NCI-H1092 (cell line): ENCODE measurements around the gene GRM1.
"Not testable (repeated sequence)": the region's sequence is repeated elsewhere in the genome, so short reads cannot be mapped to it uniquely, and the experiment has no call there.

Source experiments
- DNase-seq: peaks from one replicate; lab custom pipeline; 2025; lab: John Stamatoyannopoulos, UW

The GRM1 gene

DNA sequence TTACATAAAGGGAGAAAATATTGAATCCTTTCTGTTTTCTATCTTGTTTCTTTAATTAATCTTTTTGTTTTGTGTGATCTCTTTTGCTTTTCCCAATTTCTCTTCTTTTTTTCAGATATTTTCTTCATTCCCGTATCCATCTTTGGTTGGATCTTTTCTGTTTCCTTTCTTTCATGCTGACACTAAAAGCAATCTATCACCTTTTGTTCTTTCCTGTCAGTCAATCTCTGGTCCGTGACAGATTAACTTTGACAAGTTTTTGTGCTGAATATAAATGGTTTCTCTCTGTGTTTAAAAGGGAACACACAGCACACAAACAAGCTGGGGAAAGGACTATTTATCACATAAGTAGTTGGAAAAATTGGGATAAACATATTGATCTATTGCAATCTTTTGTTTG, 162.8 kb downstream of the GRM1 start:
- no peak for DNase-seq

DNA sequence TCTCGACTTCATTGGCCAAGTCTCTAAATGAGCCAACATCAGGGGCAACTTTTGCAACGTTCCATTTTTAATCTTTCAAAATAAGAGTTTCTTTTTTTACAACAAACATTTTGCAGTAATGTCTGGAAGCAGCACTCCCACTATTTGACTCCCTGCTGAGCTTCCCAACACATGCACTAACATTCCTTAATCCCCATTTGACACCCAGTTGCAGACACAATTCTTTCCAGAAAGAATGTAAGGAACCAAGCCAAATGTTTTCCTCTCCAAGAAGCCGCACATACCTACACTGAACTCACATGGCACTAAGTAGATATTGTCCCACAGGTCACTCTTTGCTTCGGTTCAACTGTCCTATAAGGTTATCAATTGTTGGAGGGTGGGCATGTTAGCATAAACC, 165.6 kb downstream of the GRM1 start:
- no peak for DNase-seq

GRCh38 chr6:146200176-146200575, 171.3 kb downstream of the GRM1 start:
- no peak for DNase-seq

GRCh38 chr6:146202570-146202969, 173.7 kb downstream of the GRM1 start:
- no peak for DNase-seq

DNA sequence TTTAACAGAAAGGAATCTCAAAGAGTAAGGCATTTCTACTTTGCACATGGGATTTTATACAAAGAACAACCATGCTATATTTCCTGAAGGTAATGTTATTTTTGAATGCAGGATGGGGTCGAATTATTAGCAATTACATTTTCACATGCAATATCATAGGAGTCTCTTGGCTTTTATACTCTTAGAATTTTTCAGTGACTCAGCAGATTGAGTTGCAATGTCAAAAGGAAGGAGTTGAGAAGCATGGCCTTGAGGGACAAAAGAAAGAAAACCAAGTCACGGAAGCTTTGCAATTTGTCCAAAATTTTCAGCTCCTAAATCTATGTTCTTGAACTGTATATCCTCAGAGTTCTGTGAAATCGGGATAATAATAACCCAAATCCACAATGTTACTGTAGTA, 181.1 kb downstream of the GRM1 start:
- DNase-seq: no peak

GRCh38 chr6:146210406-146211083, 181.7 kb downstream of the GRM1 start:
- DNase-seq: no peak

DNA sequence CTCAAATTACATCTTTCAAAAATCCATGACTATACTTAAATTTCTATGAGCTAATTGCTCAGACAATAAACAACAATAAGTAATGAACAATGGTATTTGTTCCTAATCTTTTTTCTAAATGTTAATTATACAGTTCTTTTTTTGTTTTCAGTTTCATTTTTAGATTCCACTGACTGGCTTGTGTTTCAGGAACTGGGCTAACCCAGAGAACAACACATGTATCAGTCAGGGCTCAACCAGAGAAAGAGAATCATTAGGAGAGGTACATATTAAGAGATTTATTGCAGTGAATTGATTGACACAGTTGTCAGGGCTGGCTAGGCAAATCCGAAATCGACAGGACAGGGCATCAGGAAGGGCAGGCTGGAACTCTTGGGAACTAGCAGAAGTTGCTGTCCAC, 182.8 kb downstream of the GRM1 start:
- DNase-seq: no peak

GRCh38 chr6:146212781-146213180, 183.9 kb downstream of the GRM1 start:
- DNase-seq: no peak

- DNase-seq: no peak
Measured at GRCh38 chr6:146219101-146219500, 190.2 kb downstream of the GRM1 start.

DNA sequence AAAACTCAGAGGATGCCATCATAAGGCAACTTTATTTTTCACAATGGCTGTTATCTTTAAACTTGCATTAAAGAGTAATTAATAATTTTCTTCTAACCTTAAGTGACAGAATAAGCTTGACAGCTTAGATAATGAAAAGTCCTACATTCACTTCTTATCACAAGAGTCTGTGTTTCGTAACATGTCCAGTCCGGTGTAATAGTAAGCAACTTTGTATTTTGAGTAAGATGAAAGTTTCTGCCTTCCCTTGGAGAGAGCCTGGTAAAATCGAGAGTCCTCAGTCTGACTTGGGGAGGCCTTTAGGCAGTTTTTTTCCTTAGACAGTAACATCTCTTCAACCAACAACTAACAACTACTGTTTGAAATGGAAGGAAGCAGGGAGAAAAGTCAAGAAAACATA, 195.6 kb downstream of the GRM1 start:
- no peak for DNase-seq

- DNase-seq: no peak
Measured at GRCh38 chr6:146224988-146225387, 196.1 kb downstream of the GRM1 start.

DNA sequence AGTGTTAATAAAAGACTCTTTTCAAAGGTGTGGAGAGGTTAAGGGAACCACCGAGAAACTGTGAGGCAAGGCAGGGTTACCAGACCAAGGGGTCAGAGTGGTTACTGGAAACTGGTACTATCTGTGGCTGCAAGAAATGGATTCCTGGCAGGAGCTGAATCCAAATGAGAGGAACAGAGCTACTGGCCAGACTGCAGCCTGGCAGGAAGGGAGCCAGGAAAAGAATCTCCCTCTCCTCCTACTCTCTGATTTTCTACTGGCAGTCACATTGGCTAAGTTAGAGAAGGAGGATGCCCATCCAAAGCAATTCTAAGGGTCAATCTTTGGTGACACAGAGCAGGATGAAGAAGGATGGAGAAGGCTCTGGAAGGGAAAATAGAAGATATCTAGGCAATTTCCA, 211.5 kb downstream of the GRM1 start:
- DNase-seq: no peak

- DNase-seq: no peak
Measured at GRCh38 chr6:146240807-146241206, 211.9 kb downstream of the GRM1 start.

- not testable (repeated sequence) for DNase-seq
Measured at GRCh38 chr6:146243646-146244045, 214.8 kb downstream of the GRM1 start.

DNA sequence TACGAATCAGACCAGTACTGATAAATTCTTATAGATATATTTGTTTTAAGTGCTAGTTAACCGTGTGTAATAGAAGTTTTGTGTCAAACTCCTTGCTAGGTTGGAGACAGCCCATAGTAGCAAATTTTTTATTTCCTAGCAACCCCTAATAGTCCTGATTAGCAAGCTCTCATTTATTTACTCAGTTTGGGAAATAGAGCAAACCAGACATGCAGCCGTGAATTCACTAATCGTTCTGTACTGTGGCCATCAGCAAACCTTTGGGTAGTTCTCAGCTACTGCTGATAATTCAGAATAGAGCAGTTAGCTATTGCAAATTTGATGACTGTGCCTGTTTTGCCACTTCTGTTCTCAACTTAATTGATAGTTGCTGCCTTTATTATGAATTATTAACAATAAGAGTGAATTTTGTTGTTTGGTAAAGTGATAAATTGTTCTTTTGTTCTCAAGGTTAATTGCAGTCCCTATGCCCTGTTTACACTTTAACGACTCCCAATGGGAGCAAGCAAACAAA, 215.8 kb downstream of the GRM1 start:
- DNase-seq: no peak

DNA sequence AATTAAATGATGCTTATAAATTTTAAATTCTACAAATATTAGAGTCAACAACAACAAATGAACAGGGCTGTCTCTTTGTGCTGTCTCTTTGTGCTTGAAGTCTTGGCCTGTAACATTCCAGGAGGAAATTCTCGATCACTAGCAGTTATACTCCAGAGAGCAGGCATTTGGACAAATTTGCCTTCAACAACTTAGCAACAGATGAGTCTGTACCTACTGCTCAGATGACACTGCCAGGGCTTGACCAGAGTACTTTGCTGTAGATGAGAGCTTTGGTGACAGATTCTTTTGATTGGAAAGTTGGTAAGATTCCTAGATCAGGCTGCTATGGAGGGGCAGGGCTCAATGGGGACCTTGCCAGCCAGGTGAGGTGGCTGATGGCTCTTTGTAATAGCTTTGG, 217.2 kb downstream of the GRM1 start:
- no peak for DNase-seq

- no peak for DNase-seq
Measured at GRCh38 chr6:146253691-146254090, 224.8 kb downstream of the GRM1 start.

GRCh38 chr6:146258206-146258605, 229.3 kb downstream of the GRM1 start:
- no peak for DNase-seq

GRCh38 chr6:146260886-146261285, 232.0 kb downstream of the GRM1 start:
- no peak for DNase-seq

DNA sequence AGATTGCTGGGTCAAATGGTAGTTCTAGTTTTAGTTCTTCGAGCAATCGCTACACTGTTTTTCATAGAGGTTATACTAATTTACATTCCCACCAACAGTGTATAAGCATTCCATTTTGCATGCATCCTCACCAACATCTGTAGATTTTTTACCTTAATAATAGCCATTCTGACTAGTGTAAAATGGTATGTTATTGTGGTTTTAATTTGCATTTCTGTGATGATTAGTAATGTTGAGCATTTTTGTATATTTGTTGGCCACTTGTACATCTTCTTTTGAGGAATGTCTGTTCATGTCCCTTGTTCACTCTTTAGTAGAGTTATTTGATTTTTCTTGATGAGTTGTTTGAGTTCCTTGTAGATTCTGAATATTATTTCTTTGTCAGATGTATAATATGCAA, 236.2 kb downstream of the GRM1 start:
- DNase-seq: no peak

DNA sequence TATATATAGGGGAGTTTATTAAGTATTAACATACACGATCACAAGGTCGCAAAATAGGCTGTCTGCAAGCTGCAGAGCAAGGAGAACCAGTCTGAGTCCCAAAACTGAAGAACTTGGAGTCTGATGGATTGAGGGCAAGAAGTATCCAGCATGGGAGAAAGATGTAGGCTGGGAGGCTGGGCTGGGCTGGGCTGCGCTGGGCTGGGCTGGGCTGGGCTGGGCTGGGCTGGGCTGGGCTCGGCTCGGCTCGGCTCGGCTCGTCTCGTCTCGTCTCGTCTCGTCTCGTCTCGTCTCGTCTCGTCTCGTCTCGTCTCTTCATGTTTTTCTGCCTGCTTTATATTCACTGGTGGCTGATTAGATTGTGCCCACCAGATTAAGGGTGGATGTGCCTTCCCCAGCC, 238.6 kb downstream of the GRM1 start:
- DNase-seq: no peak

DNA sequence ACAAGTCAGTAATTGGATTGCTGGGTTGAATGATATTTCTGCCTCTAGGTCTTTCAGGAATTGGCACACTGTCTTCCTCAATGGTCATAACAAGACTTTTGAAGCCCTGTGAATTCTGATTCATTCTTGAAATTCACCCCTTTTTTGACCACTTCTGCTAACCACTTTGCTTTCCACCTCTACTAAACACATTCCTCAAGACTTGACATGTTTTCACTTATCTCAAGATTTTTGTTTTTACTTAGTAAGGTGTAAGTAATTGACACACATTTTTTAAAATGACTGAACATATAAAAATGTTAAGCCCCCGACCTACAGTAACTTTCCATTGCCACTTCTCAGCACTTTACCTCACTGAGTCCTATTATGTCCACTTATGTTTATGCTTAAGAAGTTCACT, 239.1 kb downstream of the GRM1 start:
- no peak for DNase-seq

DNA sequence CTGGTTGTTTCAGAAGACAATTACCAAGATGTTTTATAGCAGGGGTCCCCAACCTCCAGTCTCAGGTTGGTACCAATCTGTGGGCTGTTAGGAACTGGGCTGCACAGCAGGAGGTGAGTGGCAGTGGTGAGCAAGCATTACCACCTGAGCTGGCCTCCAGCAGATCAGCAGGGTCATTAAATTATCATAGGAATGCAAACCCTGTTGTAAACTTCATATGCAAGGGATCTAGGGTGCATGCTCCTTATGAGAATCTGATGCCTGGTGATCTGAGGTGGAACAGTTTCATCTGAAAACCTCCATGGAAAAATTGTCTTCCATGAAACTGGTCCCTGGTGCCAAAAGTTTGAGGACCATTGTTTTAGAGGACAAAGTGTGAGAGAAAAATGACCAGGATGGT, 240.6 kb downstream of the GRM1 start:
- no peak for DNase-seq

DNA sequence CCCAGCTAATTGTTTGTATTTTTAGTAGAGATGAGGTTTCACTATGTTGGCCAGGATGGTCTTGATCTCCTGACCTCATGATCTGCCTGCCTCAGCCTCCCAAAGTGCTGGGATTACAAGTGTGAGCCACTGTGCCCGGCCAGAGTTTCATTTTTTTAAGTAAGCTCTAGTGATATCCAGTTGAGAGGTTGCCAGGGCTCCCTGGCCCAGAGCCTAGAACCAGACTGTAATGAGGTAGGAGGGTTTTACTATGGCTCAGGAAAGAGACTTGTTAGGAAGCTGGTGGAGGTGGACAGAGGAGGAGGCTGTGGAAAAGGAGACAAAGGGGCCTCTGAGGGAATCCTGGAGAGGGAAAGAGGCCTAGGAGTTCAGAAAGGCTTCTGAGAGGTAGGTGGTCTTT, 242.3 kb downstream of the GRM1 start:
- DNase-seq: not testable (repeated sequence)
